ENCODE measurements around the gene SRC.

SRC gene

GRCh38 chr20:37358366-37359150 lies 12.6 kb downstream of the SRC start:
- no peak for DNase-seq (ENCODE audit: low read depth in 1 of 2, low spot score in 1 of 2)

GRCh38 chr20:37359331-37359730 lies 13.4 kb downstream of the SRC start:
- in situ Hi-C loops (cut with HindIII; ENCODE audit: low pct_unique_long_range_greater_than_20kb, low sequenced_read_pairs) = no loop called here
- no peak for DNase-seq (ENCODE audit: low read depth in 1 of 2, low spot score in 1 of 2)
- no peak for TF ChIP-seq JUND (IDR thresholded peaks at IDR 0.05; ENCODE audit: low read depth)

More at GRCh38 chr20:37358366-37359150, 12.6 kb downstream of the SRC start:
- in situ Hi-C loops (cut with HindIII; ENCODE audit: low pct_unique_long_range_greater_than_20kb, low sequenced_read_pairs) = no loop called here
- no peak for TF ChIP-seq JUND (IDR thresholded peaks at IDR 0.05; ENCODE audit: low read depth)

GRCh38 chr20:37359836-37360235 lies 13.9 kb downstream of the SRC start:
- in situ Hi-C loops (cut with HindIII; ENCODE audit: low pct_unique_long_range_greater_than_20kb, low sequenced_read_pairs) = no loop called here
- no peak for DNase-seq (ENCODE audit: low read depth in 1 of 2, low spot score in 1 of 2)
- no peak for TF ChIP-seq JUND (IDR thresholded peaks at IDR 0.05; ENCODE audit: low read depth)

GRCh38 chr20:37360391-37361115 lies 14.6 kb downstream of the SRC start:
- TF ChIP-seq JUND (IDR thresholded peaks at IDR 0.05; ENCODE audit: low read depth) = no peak
- no peak for DNase-seq (ENCODE audit: low read depth in 1 of 2, low spot score in 1 of 2)
- in situ Hi-C loops (cut with HindIII; ENCODE audit: low pct_unique_long_range_greater_than_20kb, low sequenced_read_pairs) = no loop called here

- TF ChIP-seq JUND (IDR thresholded peaks at IDR 0.05; ENCODE audit: low read depth) = no peak
- in situ Hi-C loops (cut with HindIII; ENCODE audit: low pct_unique_long_range_greater_than_20kb, low sequenced_read_pairs) = no loop called here
Measured at GRCh38 chr20:37361336-37361735, 15.4 kb downstream of the SRC start.

GRCh38 chr20:37362231-37362792 lies 16.4 kb downstream of the SRC start:
- TF ChIP-seq JUND (IDR thresholded peaks at IDR 0.05; ENCODE audit: low read depth) = no peak
- in situ Hi-C loops (cut with HindIII; ENCODE audit: low pct_unique_long_range_greater_than_20kb, low sequenced_read_pairs) = no loop called here
- DNase-seq (ENCODE audit: low read depth in 1 of 2, low spot score in 1 of 2) = no peak

More at GRCh38 chr20:37361336-37361735, 15.4 kb downstream of the SRC start:
- DNase-seq (ENCODE audit: low read depth in 1 of 2, low spot score in 1 of 2) = no peak

GRCh38 chr20:37362821-37363220 lies 16.9 kb downstream of the SRC start:
- DNase-seq (ENCODE audit: low read depth in 1 of 2, low spot score in 1 of 2) = no peak
- TF ChIP-seq JUND (IDR thresholded peaks at IDR 0.05; ENCODE audit: low read depth) = no peak
- in situ Hi-C loops (cut with HindIII; ENCODE audit: low pct_unique_long_range_greater_than_20kb, low sequenced_read_pairs) = no loop called here

GRCh38 chr20:37363221-37364012 lies 17.5 kb downstream of the SRC start:
- in situ Hi-C loops (cut with HindIII; ENCODE audit: low pct_unique_long_range_greater_than_20kb, low sequenced_read_pairs) = no loop called here
- DNase-seq (ENCODE audit: low read depth in 1 of 2, low spot score in 1 of 2) = no peak

GRCh38 chr20:37364013-37364926 lies 18.3 kb downstream of the SRC start:
- DNase-seq (ENCODE audit: low read depth in 1 of 2, low spot score in 1 of 2) = no peak
- no peak for TF ChIP-seq JUND (IDR thresholded peaks at IDR 0.05; ENCODE audit: low read depth)
- in situ Hi-C loops (cut with HindIII; ENCODE audit: low pct_unique_long_range_greater_than_20kb, low sequenced_read_pairs) = no loop called here

More at GRCh38 chr20:37363221-37364012, 17.5 kb downstream of the SRC start:
- TF ChIP-seq JUND (IDR thresholded peaks at IDR 0.05; ENCODE audit: low read depth) = no peak

GRCh38 chr20:37364927-37365272 lies 19.0 kb downstream of the SRC start:
- DNase-seq (ENCODE audit: low read depth in 1 of 2, low spot score in 1 of 2) = no peak
- TF ChIP-seq JUND (IDR thresholded peaks at IDR 0.05; ENCODE audit: low read depth) = no peak
- in situ Hi-C loops (cut with HindIII; ENCODE audit: low pct_unique_long_range_greater_than_20kb, low sequenced_read_pairs) = no loop called here

- no peak for TF ChIP-seq JUND (IDR thresholded peaks at IDR 0.05; ENCODE audit: low read depth)
- in situ Hi-C loops (cut with HindIII; ENCODE audit: low pct_unique_long_range_greater_than_20kb, low sequenced_read_pairs) = no loop called here
- no peak for DNase-seq (ENCODE audit: low read depth in 1 of 2, low spot score in 1 of 2)
Measured at GRCh38 chr20:37365760-37366638, 20.1 kb downstream of the SRC start.

All from T47D (cell line).